Left lung (tissue), 10 donors: ENCODE measurements around the gene SLC4A11. TPM values are rescaled to one million over a fixed set of nuclear protein-coding genes. Genes with fewer than 3 reads are reported as not detected.

Experiments used
- ATAC-seq: fragments of 200-7000 bp; cut with Tn5 transposase; one replicate; pipeline ENCODE4 v1.9.1; 2020; ENCODE audit warnings: moderate library complexity
- DNase-seq, 4 donors: peaks; one replicate each; pipeline ENCODE4 v3.0.0-alpha.2; 2013 to 2020
- H3K27ac ChIP-seq, 2 donors: fragments of 200-600 bp; sonication (generic) in 1 of 2; one replicate each; pipeline versions ENCODE4 v1.5.0 to v1.8.0; 2020 to 2021
- H3K27me3 ChIP-seq, 2 donors: fragments of 200-600 bp; sonication (generic) in 1 of 2; one replicate each; pipeline versions ENCODE4 v1.5.0 to v1.8.0; 2020 to 2021
- H3K36me3 ChIP-seq, 2 donors: fragments of 200-600 bp; sonication (generic) in 1 of 2; one replicate each; pipeline versions ENCODE4 v1.5.0 to v1.8.0; 2020 to 2021
- H3K4me1 ChIP-seq, 2 donors: fragments of 200-600 bp; one replicate each; pipeline ENCODE4 v1.8.0; 2021
- H3K4me3 ChIP-seq, 2 donors: fragments of 200-600 bp; sonication (generic) in 1 of 2; one replicate each; pipeline versions ENCODE4 v1.5.0 to v1.8.0; 2020 to 2021; ENCODE audit warnings: mild to moderate bottlenecking in 1 of 2
- H3K9me3 ChIP-seq, 2 donors: fragments of 200-600 bp; sonication (generic) in 1 of 2; one replicate each; pipeline versions ENCODE4 v1.5.0 to v1.8.0; 2020 to 2021
- intact Hi-C, 2 donors: fragments of 100-400 bp; cut with DNase I; formaldehyde crosslinking; loops; one replicate each; pipeline versions ENCODE4 v1.11.2 to v1.14.2; 2022
- polyA plus RNA-seq, 6 donors: library from polyadenylated mRNA; unstranded; fragments of 120-200 nt; gene quantifications; one replicate each; pipeline ENCODE4 v1.2.1, GENCODE V29; 2013; ENCODE audit not compliant: insufficient read length in 6 of 6
- total RNA-seq, 2 donors: library from RNA; stranded (reverse); fragmentation: NEBNext Ultra II Directional; extraction: Animal tissue kit (Norgen Biotek cat#: 25700); gene quantifications; one replicate each; pipeline ENCODE4 v1.2.1, GENCODE V29; 2021
- TF ChIP-seq, protein P1 (sequence below), 2 donors: fragments of 200-600 bp; sonication (generic) in 1 of 2; IDR thresholded peaks; one replicate each; pipeline versions ENCODE4 v1.5.0 to v1.8.0; 2021; ENCODE audit warnings: antibody characterized with exemption in 2 of 2
- donor health status: DM: no; HTN: yes; CAD: no.
- donor health status: DM: no; HTN: no; CAD: no.

SLC4A11 gene
- total and polyA plus RNA-seq, 8 donors = 0.44 to 4.8 (median 0.96) TPM

DNA sequence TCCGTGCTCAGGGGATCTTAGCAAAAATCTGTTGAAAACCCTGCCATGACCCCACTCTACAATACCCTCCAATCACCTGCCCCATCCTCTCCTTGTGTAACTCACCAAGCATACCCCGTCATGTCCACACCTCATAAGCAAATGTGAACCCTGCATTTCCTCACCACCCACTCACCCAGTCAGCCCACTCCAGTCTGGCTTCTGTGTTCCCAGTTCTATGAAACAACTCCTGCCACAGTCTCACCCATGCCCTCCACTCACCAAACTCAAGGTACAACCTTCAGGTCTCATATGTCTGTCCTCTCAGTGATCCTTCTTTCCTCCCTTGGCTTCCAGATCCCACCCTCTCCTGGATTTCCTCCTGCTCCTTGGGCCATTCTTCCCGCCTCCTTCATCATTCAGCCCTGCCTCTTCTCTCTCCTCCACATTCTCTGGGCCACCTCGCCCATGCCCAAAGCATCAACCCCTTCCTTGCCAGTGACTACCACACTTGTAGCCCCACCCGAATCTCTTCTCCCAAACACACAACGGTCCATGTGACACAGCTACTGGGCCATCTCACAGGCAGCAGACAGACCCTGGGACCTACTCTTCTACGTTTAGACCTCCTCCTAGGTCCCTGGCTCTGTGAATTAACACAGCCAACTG is 43.3 kb downstream of the SLC4A11 start:
- H3K27ac ChIP-seq = no peak overlapping the region
- peak in 1 of 4 donors; percentile 20 for DNase-seq
- H3K36me3 ChIP-seq = peaks cover 0 to 98% of the 10 kb centered on the region in 2 donors
- TF ChIP-seq, protein P1, sequence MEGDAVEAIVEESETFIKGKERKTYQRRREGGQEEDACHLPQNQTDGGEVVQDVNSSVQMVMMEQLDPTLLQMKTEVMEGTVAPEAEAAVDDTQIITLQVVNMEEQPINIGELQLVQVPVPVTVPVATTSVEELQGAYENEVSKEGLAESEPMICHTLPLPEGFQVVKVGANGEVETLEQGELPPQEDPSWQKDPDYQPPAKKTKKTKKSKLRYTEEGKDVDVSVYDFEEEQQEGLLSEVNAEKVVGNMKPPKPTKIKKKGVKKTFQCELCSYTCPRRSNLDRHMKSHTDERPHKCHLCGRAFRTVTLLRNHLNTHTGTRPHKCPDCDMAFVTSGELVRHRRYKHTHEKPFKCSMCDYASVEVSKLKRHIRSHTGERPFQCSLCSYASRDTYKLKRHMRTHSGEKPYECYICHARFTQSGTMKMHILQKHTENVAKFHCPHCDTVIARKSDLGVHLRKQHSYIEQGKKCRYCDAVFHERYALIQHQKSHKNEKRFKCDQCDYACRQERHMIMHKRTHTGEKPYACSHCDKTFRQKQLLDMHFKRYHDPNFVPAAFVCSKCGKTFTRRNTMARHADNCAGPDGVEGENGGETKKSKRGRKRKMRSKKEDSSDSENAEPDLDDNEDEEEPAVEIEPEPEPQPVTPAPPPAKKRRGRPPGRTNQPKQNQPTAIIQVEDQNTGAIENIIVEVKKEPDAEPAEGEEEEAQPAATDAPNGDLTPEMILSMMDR (IDR thresholded peaks at IDR 0.05) = no peak
- no peak overlapping the region for H3K4me3 ChIP-seq
- H3K9me3 ChIP-seq = no peaks in the 10 kb centered on the region
- no peak for ATAC-seq
- intact Hi-C loops = no loop called here
- no peaks in the 10 kb centered on the region for H3K27me3 ChIP-seq
- no peaks in the 10 kb centered on the region for H3K4me1 ChIP-seq

DNA sequence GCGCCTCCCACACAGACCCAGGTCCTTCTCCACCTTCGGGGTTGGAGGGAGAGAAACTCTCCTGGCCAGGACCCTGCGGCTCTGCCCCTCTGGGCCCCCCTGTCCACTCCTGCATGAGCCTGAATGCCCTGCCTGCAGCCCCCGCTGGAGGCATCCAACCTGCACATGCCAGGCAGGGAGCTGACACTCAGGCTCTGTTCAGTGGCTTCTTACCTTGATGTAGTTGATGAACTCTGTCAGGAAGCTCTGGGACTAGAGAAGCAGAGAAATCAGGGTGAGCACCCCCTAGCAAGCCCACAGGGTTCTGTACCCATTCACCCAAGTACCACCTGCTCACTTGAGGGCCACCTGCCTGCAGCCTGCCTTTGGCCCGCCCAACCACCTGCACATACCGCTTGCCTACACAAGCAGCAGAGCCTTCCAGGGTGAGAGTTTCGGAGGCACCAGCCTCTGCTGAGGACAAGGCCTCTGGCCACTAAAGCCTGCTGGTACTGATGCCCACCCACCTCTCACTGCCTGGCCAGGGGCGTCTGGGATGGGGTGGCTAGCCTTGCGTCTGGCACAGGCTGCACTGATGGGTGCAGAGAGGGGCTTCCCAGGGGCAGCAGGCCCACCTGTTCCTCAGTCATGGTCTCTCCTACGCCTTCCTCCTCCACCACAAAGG is 44.2 kb downstream of the SLC4A11 start:
- Histone ChIP-seq H3K4me3 (no peak overlapping the region), H3K27me3 (no peaks in the 10 kb centered on the region), H3K36me3 (peaks cover 0 to 98% of the 10 kb centered on the region in 2 donors), H3K27ac (no peak overlapping the region), H3K4me1 (no peaks in the 10 kb centered on the region), H3K9me3 (no peaks in the 10 kb centered on the region)
- TF ChIP-seq, protein P1 (IDR thresholded peaks at IDR 0.05) = no peak
- intact Hi-C loops = no loop called here
- ATAC-seq (no peak), DNase-seq (peak in 1 of 4 donors; percentile 26)

DNA sequence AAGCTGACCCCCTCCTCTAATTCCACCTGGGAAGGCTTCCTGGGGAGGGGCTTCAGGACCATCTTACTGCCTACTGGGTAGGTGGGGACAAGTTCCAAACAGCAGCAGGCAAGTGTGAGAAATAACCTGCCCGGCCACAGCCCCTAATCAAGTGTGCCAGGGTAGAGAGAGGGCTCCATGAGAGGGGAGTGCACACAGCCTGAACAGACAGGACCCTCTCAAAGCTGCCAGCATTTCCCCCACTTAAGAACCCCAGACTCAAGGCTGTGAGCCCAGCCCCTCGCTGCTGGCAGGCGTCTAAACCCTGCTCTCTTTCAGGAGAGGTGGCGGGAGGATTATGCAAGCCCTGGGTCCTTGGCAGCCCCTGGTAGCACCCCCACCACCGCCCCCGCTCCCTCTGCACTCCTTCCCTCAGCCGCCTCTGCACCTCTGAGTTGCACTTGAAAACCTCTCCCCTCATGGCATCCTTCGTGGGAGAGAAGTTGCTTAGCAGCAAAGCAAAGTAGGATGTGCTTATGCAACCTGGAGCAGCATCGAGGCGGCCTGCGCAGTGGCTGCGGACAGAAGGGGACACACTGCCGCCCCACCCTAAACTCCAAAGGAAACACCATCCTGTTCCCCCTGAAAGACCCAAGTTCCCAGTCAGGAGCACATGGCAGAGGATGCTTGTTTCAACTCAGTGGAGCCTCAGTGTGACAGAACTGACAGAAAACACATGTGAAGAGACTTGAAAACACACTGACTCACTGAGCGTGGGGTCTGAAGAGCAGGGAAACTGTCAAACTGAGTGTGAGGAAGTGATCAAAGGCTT is 45.0 kb downstream of the SLC4A11 start:
- peak in 1 of 4 donors; percentile 34 for DNase-seq
- intact Hi-C loops = no loop called here
- Histone ChIP-seq H3K27ac (no peak overlapping the region), H3K27me3 (no peaks in the 10 kb centered on the region), H3K36me3 (peaks cover 0 to 98% of the 10 kb centered on the region in 2 donors), H3K4me1 (no peaks in the 10 kb centered on the region), H3K9me3 (no peaks in the 10 kb centered on the region), H3K4me3 (no peak overlapping the region)
- TF ChIP-seq, protein P1 (IDR thresholded peaks at IDR 0.05) = no peak
- no peak for ATAC-seq

DNA sequence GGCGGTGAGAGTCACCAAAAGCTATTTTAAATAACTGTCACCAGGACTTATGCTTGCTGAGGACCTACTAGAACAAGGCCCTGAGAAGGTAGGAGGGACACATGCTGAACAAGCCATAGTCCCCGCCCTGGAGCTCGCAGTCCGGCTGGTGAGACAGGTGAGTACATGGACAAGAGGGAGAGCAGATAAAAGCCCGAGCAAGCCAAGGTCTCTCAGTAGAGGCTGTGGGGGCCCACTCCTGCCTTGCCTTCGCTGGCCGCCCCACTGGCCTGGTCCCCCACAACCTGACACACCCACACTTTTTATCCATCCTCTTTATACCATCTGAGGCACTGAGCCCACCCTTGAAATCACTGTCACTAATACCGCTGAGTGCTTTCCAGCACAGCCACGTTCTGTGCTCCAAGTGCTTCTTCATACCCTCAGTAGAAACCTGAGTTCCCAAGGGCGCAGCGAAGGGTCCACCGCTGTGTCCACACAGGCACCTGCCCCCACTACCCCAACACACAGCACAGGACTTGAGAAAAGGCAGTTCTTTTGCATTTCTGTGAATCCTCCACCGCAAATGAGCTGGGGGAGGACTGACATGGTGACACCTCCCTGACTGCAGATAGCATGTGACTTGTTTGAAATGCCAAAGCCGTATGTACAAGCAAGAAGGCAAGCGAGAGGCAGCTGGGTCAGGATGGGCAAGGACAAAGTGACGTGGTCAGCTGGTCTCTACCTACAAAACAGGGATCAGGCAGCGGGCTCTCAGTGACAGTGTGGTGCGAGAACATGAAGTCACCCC is 46.6 kb downstream of the SLC4A11 start:
- Histone ChIP-seq H3K27ac (no peak overlapping the region), H3K27me3 (no peaks in the 10 kb centered on the region), H3K4me1 (no peaks in the 10 kb centered on the region), H3K9me3 (no peaks in the 10 kb centered on the region), H3K36me3 (peaks cover 0 to 92% of the 10 kb centered on the region in 2 donors), H3K4me3 (no peak overlapping the region)
- TF ChIP-seq, protein P1 (IDR thresholded peaks at IDR 0.05) = no peak
- intact Hi-C loops = no loop called here
- ATAC-seq = no peak
- DNase-seq = peak in 1 of 4 donors; percentile 64
